ENCODE measurements around the gene ADAM15. TPM values are rescaled to one million over a fixed set of nuclear protein-coding genes. Genes with fewer than 3 reads are reported as not detected.

ADAM15 gene
- total and polyA plus RNA-seq, 2 of the 8 experiments (the other 6 are each of a cell fraction or from before 2014, with no cell fraction given), result 32.9 to 37.6 TPM

- no peak for TF ChIP-seq JUN (IDR thresholded peaks at IDR 0.05; ENCODE audit: low read depth, low read length)
- no peak for TF ChIP-seq HDAC6 (IDR thresholded peaks at IDR 0.05; ENCODE audit: low read depth, low read length)
- TF ChIP-seq BACH1 (IDR thresholded peaks at IDR 0.05; ENCODE audit: low read length), result no peak
- TF ChIP-seq RNF2 (IDR thresholded peaks at IDR 0.05; ENCODE audit: borderline replicate concordance, low read depth, low read length, missing control alignments, poor library complexity, severe bottlenecking), result no peak
- TF ChIP-seq SIX5 (IDR thresholded peaks at IDR 0.05; ENCODE audit: low read depth, low read length), result no peak
Observed at GRCh38 chr1:155092641-155093040, 41.5 kb downstream of the ADAM15 start (continued).

Measured in H1 (cell line).